SK-N-DZ (cell line): ENCODE results near the gene CD48.

ENCODE experiments used
- DNase-seq: peaks from one replicate; pipeline ENCODE4 v3.0.0-alpha.2; 2015; ENCODE audit warnings: low spot score

Gene CD48

DNA sequence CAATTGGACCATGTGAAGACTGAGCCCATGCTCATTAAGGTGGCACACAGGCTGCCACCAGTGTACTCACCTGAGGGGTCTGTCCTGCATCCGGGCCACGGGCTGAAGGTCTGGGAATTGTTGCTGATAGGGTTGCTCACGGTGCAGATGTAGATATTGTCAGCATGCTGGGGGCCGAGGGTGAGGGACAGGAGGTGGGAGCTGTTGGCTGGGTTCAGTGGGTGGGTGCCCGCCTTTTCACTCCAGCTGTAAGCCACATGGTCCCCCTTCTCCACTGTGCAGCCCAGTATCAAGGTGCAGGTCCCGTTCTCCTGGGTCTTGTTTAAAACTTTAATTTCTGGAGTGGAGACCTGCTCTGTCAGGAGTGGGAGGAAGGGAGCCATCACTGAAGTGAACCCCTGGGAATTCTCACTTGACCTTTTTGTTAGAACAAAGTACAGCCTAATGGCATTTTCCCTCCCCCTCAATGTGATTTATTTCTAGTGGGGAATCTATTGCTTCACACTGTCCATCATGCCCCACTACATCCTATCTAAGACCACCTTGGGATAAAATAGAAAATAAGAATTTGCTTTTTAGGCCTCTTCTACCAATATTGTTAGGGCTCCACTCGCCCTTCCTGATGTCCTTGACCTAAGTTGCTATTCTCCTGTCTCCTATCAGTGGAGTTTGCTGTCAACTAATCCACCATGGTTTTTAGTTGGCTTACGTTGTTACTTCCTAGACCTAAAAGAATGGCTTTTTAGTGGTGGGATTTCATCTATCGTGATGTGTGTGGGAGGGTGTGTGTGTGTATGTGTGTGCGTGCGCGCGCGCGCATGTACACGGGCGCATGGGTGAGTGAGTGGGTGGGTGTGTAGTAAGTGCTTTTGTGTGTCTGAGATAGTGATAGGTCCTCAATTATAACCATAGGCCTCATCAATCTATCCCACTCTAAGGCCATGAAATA lies 76.8 kb downstream of the CD48 start:
- no peak for DNase-seq

DNA sequence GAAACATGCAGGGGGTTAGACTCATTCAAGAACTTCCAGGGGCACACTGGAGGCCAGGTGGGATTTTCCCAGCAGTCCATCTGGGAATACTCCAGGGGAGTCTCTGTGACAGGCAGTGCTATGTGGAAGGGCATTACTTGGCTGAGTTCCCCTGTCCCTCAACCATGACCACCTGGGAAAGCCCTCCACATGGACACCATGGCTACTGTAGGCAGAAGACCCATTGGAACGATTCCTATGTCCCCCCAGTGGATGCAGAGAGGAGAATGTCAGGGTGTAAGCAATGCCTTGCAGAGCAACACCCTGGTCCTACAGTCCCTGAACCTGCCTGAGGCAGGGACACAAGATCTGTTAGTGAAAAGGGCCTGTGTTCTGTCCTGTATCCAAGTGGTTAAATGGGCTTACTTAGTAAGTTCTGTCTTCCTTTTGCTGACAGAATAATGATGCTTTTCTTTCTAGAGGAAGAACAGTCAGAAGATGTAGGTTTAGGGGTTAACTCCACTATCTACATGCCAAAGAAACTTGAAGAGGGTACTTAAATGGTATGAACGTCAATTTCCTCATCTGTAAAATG lies 78.2 kb downstream of the CD48 start:
- DNase-seq, result no peak

GRCh38 chr1:160631983-160632625 lies 79.5 kb downstream of the CD48 start:
- no peak for DNase-seq

DNA sequence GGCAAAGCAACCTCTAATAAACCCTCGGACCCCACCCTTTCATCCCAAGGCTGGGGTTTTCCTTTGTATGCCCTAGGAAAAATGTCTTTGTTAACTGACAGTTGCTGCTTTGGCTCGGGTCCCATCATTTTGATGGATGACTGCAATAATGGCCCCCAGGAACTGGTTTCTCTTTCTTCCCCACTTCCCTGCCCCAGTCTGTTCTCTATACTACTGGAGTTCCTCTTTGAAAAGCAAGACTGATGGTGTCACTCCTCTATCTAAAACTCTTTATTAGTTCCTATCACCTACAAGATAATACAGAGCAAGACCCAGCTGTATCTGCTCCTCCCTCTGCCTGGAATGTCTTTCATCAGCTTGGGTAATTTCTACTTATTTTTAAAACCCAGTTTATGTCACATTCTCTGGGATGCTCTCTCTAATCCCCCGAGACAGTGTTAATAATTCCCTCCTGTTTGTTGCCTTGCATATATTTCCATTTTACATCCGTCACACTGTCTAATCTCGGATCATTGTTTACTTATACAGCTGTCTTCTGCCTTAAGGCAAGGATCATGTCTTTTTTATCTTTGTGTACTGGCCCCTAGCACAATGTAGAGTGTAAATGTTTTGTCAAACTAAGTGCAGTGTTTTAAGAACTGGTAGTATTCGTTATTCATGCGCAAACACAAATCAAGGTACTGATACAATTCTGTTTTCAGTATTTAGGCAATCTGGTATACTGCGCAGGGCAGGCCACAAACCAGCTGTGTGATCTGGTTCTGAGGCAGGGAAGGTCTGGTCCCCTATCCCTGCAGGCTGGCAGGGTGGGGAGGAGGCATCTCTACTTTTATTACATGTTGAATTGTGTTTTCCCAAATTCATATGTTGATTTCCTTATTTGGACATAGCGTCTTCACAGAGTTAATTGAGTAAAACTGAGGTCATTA lies 80.8 kb downstream of the CD48 start:
- no peak for DNase-seq

DNA sequence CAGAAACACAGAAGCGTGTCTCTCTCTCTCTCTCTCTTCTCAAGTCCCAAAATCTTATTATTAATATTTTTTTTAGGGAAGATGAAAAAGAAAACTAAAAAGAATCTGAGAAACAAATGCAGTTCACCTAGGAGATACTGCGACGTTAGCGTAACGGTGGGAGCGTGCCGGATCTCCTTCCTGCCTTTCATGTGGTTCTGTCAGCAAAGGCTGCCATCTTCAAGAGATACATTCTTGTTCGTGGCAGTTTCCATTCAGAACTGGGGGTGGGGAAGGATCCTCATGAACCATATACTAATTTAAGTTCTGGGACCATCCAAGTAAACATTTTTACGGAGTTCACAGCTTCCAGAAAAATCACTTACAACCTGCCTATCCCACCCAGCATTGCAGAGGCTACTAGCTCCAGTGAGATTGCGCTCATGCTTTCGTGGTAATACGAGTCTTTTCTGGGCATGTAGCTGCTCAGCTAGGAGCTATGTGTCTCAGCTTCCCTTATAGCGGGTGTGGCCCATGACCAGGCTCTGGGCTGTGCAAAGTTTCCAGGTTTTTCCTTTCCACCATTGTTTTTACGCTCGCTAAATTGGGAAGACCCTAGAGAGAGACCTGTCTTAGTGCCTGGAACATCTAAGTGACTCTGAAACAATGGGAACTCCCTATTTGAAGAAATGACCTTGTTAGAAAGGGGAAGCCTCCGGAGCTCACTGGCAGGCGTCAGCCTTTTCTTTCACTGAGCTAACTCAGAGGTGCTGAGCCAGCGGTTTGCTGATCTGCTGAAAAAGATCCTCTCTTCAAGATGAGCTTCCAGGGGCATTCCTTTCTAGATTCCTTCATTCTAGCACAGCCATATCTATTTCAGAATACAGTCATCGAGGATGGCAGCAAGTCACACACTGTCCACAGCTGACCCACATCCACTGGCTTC lies 82.1 kb downstream of the CD48 start:
- DNase-seq, result no peak

- DNase-seq, result no peak
These were observed 82.8 kb downstream of the CD48 start for GRCh38 chr1:160628799-160629263.
